ENCODE results near the gene LEKR1.

LEKR1 gene

DNA sequence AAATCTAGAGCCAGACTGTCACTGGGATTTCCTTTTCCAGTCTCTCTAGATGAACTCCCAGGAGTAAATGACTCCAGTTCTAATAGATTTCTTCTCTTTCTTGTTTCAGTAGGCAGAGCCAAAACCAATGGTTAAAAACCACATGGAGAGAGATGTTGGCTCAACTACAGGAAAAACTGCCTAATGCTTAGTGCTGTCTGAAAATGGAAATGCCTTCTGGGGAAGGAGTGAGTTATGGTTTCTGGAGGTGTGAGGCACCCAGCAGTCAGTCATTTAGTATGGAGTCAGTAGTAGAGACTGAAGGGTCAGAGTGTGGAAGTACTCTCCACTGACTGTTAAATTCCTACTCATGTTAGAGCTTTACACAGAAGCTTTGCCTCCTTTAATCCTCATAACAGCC, 197.1 kb downstream of the LEKR1 start:
- H4K20me1 ChIP-seq (ENCODE audit: insufficient read depth, low read length), result no peaks in the 10 kb centered on the region
- H3K4me3 ChIP-seq (ENCODE audit: low read length), result no peak overlapping the region
- H3K9me3 ChIP-seq (replicated peaks; ENCODE audit: insufficient read depth, low read length), result no peaks in the 10 kb centered on the region
- H3K27me3 ChIP-seq (replicated peaks; ENCODE audit: insufficient read depth, low read length), result no peaks in the 10 kb centered on the region
- H3K4me2 ChIP-seq (ENCODE audit: low read depth, low read length), result no peak overlapping the region
- H3F3A ChIP-seq (ENCODE audit: insufficient read depth, low read length), result no peaks in the 10 kb centered on the region
- no peak overlapping the region for H3K27ac ChIP-seq (ENCODE audit: low read length)
- TF ChIP-seq CTCF (IDR thresholded peaks at IDR 0.05; ENCODE audit: low read length) (no peak), EZH2 (optimal IDR thresholded peaks at IDR 0.05; ENCODE audit: low read depth, low read length) (no peak), EZH2phosphoT487 (IDR thresholded peaks at IDR 0.05; ENCODE audit: low read length) (no peak)
- DNase-seq, result no peak
- H2AFZ ChIP-seq (ENCODE audit: low read length), result no peak overlapping the region
- H3K4me1 ChIP-seq (ENCODE audit: low read length), result 0 out of 2 replicates have a peak, but pooled peaks cover 4% of the 10 kb centered on the region
- H3K36me3 ChIP-seq (replicated peaks; ENCODE audit: insufficient read depth, low read length), result no peaks in the 10 kb centered on the region
- H3K9ac ChIP-seq (ENCODE audit: low read length), result no peak overlapping the region
- no peaks in the 10 kb centered on the region for H3K79me2 ChIP-seq (ENCODE audit: low read length)
- no peaks in the 10 kb centered on the region for H3K9me2 ChIP-seq (replicated peaks; ENCODE audit: insufficient read depth, low read length)

GRCh38 chr3:157026091-157026490, 199.9 kb downstream of the LEKR1 start:
- H3K4me1 ChIP-seq (ENCODE audit: low read length), result 0 out of 2 replicates have a peak, but pooled peaks cover 4% of the 10 kb centered on the region
- no peaks in the 10 kb centered on the region for H3K9me3 ChIP-seq (replicated peaks; ENCODE audit: insufficient read depth, low read length)
- H4K20me1 ChIP-seq (ENCODE audit: insufficient read depth, low read length), result no peaks in the 10 kb centered on the region
- H3K9me2 ChIP-seq (replicated peaks; ENCODE audit: insufficient read depth, low read length), result no peaks in the 10 kb centered on the region
- H3K4me2 ChIP-seq (ENCODE audit: low read depth, low read length), result no peak overlapping the region
- TF ChIP-seq CTCF (IDR thresholded peaks at IDR 0.05; ENCODE audit: low read length) (no peak), EZH2 (optimal IDR thresholded peaks at IDR 0.05; ENCODE audit: low read depth, low read length) (no peak), EZH2phosphoT487 (IDR thresholded peaks at IDR 0.05; ENCODE audit: low read length) (no peak)
- H3K9ac ChIP-seq (ENCODE audit: low read length), result no peak overlapping the region
- H3K36me3 ChIP-seq (replicated peaks; ENCODE audit: insufficient read depth, low read length), result no peaks in the 10 kb centered on the region
- H3K79me2 ChIP-seq (ENCODE audit: low read length), result no peaks in the 10 kb centered on the region
- no peak overlapping the region for H2AFZ ChIP-seq (ENCODE audit: low read length)
- no peaks in the 10 kb centered on the region for H3K27me3 ChIP-seq (replicated peaks; ENCODE audit: insufficient read depth, low read length)
- no peak overlapping the region for H3K4me3 ChIP-seq (ENCODE audit: low read length)
- DNase-seq, result no peak
- H3K27ac ChIP-seq (ENCODE audit: low read length), result no peak overlapping the region
- H3F3A ChIP-seq (ENCODE audit: insufficient read depth, low read length), result no peaks in the 10 kb centered on the region

DNA sequence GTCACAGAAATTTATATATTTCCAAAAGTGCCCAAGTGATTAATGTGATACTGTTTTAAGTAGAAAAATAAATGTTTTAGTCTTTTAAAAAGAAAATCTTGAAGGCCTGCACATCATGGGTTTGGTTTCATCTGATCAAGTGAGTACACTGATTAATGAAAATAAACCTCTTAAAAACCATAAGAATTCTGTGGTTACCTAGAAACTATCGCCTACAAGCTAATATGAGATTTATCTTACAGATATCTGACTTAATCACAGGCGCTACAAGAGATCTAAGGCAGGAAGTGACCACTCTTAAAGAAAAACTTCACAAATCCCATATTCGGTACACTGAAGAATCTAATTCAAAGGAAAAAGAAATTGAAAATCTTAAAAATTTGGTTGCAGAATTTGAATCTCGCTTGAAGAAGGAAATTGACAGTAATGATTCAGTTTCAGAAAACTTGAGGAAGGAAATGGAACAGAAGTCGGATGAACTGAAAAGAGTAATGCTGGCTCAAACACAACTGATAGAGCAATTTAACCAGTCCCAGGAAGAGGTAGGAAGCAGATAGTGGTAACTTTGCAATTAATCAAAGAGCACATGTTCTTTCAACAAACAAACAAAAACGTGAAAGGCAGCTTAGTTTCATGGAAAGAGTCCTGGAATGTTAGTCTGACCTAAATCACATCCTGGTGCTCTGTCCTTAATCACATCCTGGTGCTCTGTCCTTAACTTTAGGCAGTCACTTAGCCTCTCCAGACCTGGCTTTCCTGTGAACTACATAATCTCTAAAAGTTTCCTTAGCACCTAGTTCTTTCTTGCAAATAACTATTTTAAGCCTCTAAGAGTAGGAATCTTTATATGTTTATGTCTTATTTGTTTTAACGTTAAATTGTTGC, 201.9 kb downstream of the LEKR1 start:
- DNase-seq, result no peak

More for the DNA sequence above, 201.9 kb downstream of the LEKR1 start:
- no peaks in the 10 kb centered on the region for H3K9me3 ChIP-seq (replicated peaks; ENCODE audit: insufficient read depth, low read length)
- H3K9ac ChIP-seq (ENCODE audit: low read length), result no peak overlapping the region
- H3K4me2 ChIP-seq (ENCODE audit: low read depth, low read length), result no peak overlapping the region
- no peak overlapping the region for H3K4me3 ChIP-seq (ENCODE audit: low read length)
- no peak for TF ChIP-seq EZH2phosphoT487 (IDR thresholded peaks at IDR 0.05; ENCODE audit: low read length)
- no peak for TF ChIP-seq EZH2 (optimal IDR thresholded peaks at IDR 0.05; ENCODE audit: low read depth, low read length)
- no peak for TF ChIP-seq CTCF (IDR thresholded peaks at IDR 0.05; ENCODE audit: low read length)
- H3K36me3 ChIP-seq (replicated peaks; ENCODE audit: insufficient read depth, low read length), result no peaks in the 10 kb centered on the region
- H3F3A ChIP-seq (ENCODE audit: insufficient read depth, low read length), result no peaks in the 10 kb centered on the region
- no peak overlapping the region for H3K27ac ChIP-seq (ENCODE audit: low read length)
- H3K27me3 ChIP-seq (replicated peaks; ENCODE audit: insufficient read depth, low read length), result no peaks in the 10 kb centered on the region
- no peaks in the 10 kb centered on the region for H4K20me1 ChIP-seq (ENCODE audit: insufficient read depth, low read length)
- H3K79me2 ChIP-seq (ENCODE audit: low read length), result no peaks in the 10 kb centered on the region
- H3K9me2 ChIP-seq (replicated peaks; ENCODE audit: insufficient read depth, low read length), result no peaks in the 10 kb centered on the region
- H2AFZ ChIP-seq (ENCODE audit: low read length), result no peak overlapping the region
- no peaks in the 10 kb centered on the region for H3K4me1 ChIP-seq (ENCODE audit: low read length)
